HCT116 (cell line): ENCODE measurements around the gene ERP29. TPM values are rescaled to one million over a fixed set of nuclear protein-coding genes. Genes with fewer than 3 reads are reported as not detected.

ENCODE experiments used
- ATAC-seq: fragments of 200-7000 bp; cut with Tn5 transposase; 2 replicates; pipeline ENCODE4 v1.9.1; 2020; ENCODE audit warnings: mild to moderate bottlenecking, moderate library complexity
- BruUV-seq: library from RNA; stranded (reverse); fragments of 400-500 nt; replicated peaks from 2 replicates; lab custom pipeline; 2021; lab: Mats Ljungman, UMichigan
- CTCF ChIA-PET: fragments of 300-600 bp; sonication (Branson Sonifier 250); formaldehyde crosslinking; loops from one replicate; lab custom pipeline; 2021; ENCODE audit warnings: antibody characterized with exemption; lab: Charles Lee
- POLR2A ChIA-PET: fragments of 300-600, 350-600 bp; sonication (Branson Sonifier 250); formaldehyde crosslinking; loops from one replicate; lab custom pipeline; 2021; ENCODE audit warnings: antibody characterized with exemption; lab: Charles Lee
- RAD21 ChIA-PET, 2 experiments: fragments of 300-600 bp; sonication (Branson Sonifier 250); formaldehyde crosslinking; loops; one replicate each; lab custom pipeline; 2023; ENCODE audit warnings: low total read pairs in 2 of 2; ENCODE audit not compliant: uncharacterized antibody in 2 of 2, unreplicated experiment in 2 of 2, low non-redundant PET in 1 of 2; lab: Charles Lee
- DNase-seq: peaks from one replicate; pipeline ENCODE4 v3.0.0-alpha.2; 2010; ENCODE audit warnings: low read depth, low spot score
- H2AFZ ChIP-seq: fragments of 200-600 bp; shearing (Covaris generic), sonication (generic); 2 replicates; pipeline ENCODE4 v1.6.1; 2017; ENCODE audit warnings: low read depth, mixed run types, mixed read lengths, antibody characterized with exemption, low read length; ENCODE audit not compliant: poor library complexity, severe bottlenecking
- H3K27ac ChIP-seq: 2 replicates; pipeline ENCODE4 v1.5.1; 2012; ENCODE audit warnings: low read depth, low read length
- H3K27me3 ChIP-seq: fragments of 200-600 bp; sonication (generic); 2 replicates; pipeline ENCODE4 v1.6.1; 2016; ENCODE audit warnings: mixed run types, low read length, mixed read lengths; ENCODE audit not compliant: insufficient read depth
- H3K36me3 ChIP-seq, 2 experiments: fragments of 200-500 bp in 1 of 2; fragments of 200-600 bp in 1 of 2; sonication (Bioruptor generic) in 1 of 2; sonication (generic) in 1 of 2; 2 replicates each; pipeline versions ENCODE4 v1.5.1 to v1.6.1; 2014 to 2016; ENCODE audit warnings: low read length in 2 of 2, inconsistent platforms in 1 of 2, mixed read lengths in 1 of 2, mixed run types in 1 of 2; ENCODE audit not compliant: insufficient read depth in 2 of 2, control insufficient read depth in 1 of 2
- H3K4me1 ChIP-seq, 2 experiments: fragments of 200-600 bp in 1 of 2; sonication (generic) in 1 of 2; 2 replicates each; pipeline versions ENCODE4 v1.5.1 to v1.6.1; 2012 to 2017; ENCODE audit warnings: low read length in 2 of 2, inconsistent platforms in 1 of 2, mild to moderate bottlenecking in 1 of 2, mixed read lengths in 1 of 2, mixed run types in 1 of 2, moderate library complexity in 1 of 2; ENCODE audit not compliant: insufficient read depth in 2 of 2, control insufficient read depth in 1 of 2
- H3K4me2 ChIP-seq: fragments of 200-600 bp; sonication (generic); 2 replicates; pipeline ENCODE4 v1.6.1; 2017; ENCODE audit warnings: mixed run types, low read length, mixed read lengths
- H3K4me3 ChIP-seq, 2 experiments: fragments of 200-600 bp in 1 of 2; sonication (generic) in 1 of 2; replicated peaks in 1 of 2; 2 replicates each; pipeline ENCODE4 v1.5.1; 2011 to 2016; ENCODE audit warnings: low read length in 2 of 2, control low read depth in 1 of 2, low read depth in 1 of 2, mild to moderate bottlenecking in 1 of 2, mixed read lengths in 1 of 2, mixed run types in 1 of 2
- H3K79me2 ChIP-seq: fragments of 200-600 bp; sonication (generic); 2 replicates; pipeline ENCODE4 v1.6.1; 2017; ENCODE audit warnings: mild to moderate bottlenecking, mixed run types, low read length, moderate library complexity, mixed read lengths; ENCODE audit not compliant: insufficient read depth
- H3K9ac ChIP-seq: fragments of 200-600 bp; sonication (generic); 2 replicates; pipeline ENCODE4 v1.6.1; 2016; ENCODE audit warnings: low read length, mixed read lengths
- H3K9me2 ChIP-seq: fragments of 200-600 bp; sonication (generic), shearing (Covaris generic); 2 replicates; pipeline ENCODE4 v1.6.1; 2017; ENCODE audit warnings: mixed run types, mild to moderate bottlenecking, moderate library complexity; ENCODE audit not compliant: insufficient read depth
- H3K9me3 ChIP-seq, 2 experiments: fragments of 200-500 bp in 1 of 2; fragments of 200-600 bp in 1 of 2; sonication (Bioruptor generic) in 1 of 2; sonication (generic) in 1 of 2; 2 replicates each; pipeline ENCODE4 v1.6.1; 2014 to 2017; ENCODE audit warnings: low read length in 2 of 2, mixed read lengths in 2 of 2, inconsistent platforms in 1 of 2, low read depth in 1 of 2, mild to moderate bottlenecking in 1 of 2, mixed run types in 1 of 2, moderate library complexity in 1 of 2; ENCODE audit not compliant: control insufficient read depth in 1 of 2, insufficient read depth in 1 of 2
- H4K20me1 ChIP-seq: fragments of 200-600 bp; sonication (generic), shearing (Covaris generic); 2 replicates; pipeline ENCODE4 v1.6.1; 2017; ENCODE audit warnings: mixed run types, mild to moderate bottlenecking, moderate library complexity; ENCODE audit not compliant: insufficient read depth
- CEBPB ChIP-seq: IDR thresholded peaks from 2 replicates; pipeline ENCODE4 v1.6.1; 2012; ENCODE audit warnings: low read depth
- EGR1 ChIP-seq: IDR thresholded peaks from 2 replicates; pipeline ENCODE4 v1.6.1; 2012; ENCODE audit warnings: low read depth
- EZH2phosphoT487 ChIP-seq: fragments of 200-600 bp; IDR thresholded peaks from 2 replicates; pipeline ENCODE4 v1.6.1; 2018; ENCODE audit warnings: antibody characterized with exemption, borderline replicate concordance
- SIN3A ChIP-seq: IDR thresholded peaks from 2 replicates; pipeline ENCODE4 v1.6.1; 2012; ENCODE audit warnings: low read depth
- YY1 ChIP-seq: IDR thresholded peaks from 2 replicates; pipeline ENCODE4 v1.6.1; 2011; ENCODE audit warnings: low read length, low read depth, moderate library complexity, mild to moderate bottlenecking; ENCODE audit not compliant: insufficient replicate concordance; ENCODE audit errors: extremely low read depth
- ZFX ChIP-seq: fragments of 450-650 bp; IDR thresholded peaks from 2 replicates; pipeline ENCODE4 v1.6.1; 2017
- intact Hi-C: fragments of 100-400 bp; cut with micrococcal nuclease; formaldehyde crosslinking; loops from 2 replicates; pipeline ENCODE4 v1.10.0; 2022
- total RNA-seq: library from RNA; stranded (reverse); gene quantifications from one replicate; pipeline ENCODE4 v1.2.1, GENCODE V29; 2021; ENCODE audit not compliant: unreplicated experiment
- TF ChIP-seq, protein P1 (sequence below): IDR thresholded peaks from 2 replicates; pipeline ENCODE4 v1.6.1; 2012; ENCODE audit warnings: low read depth
- TF ChIP-seq, protein P2 (sequence below): IDR thresholded peaks from 2 replicates; pipeline ENCODE4 v1.6.1; 2012
- TF ChIP-seq, protein P3 (sequence below), 3 experiments: fragments of 200-600 bp in 1 of 3; sonication (generic) in 1 of 3; IDR thresholded peaks in 2 of 3; conservative IDR thresholded peaks in 1 of 3; 2 replicates each; pipeline ENCODE4 v1.5.1; 2012 to 2017; ENCODE audit warnings: low read depth in 2 of 3, low read length in 2 of 3, antibody characterized with exemption in 1 of 3, borderline replicate concordance in 1 of 3, control low read depth in 1 of 3, mild to moderate bottlenecking in 1 of 3, mixed read lengths in 1 of 3, mixed run types in 1 of 3, moderate library complexity in 1 of 3; ENCODE audit not compliant: insufficient read depth in 1 of 3
- TF ChIP-seq, protein P4 (sequence below): IDR thresholded peaks from 2 replicates; pipeline ENCODE4 v1.6.1; 2012
- TF ChIP-seq, protein P5 (sequence below): IDR thresholded peaks from 2 replicates; pipeline ENCODE4 v1.6.1; 2011; ENCODE audit warnings: mild to moderate bottlenecking, low read length, moderate library complexity; ENCODE audit not compliant: insufficient replicate concordance; ENCODE audit errors: extremely low read depth

Gene ERP29
- total RNA-seq, 1 experiment from 2014 or later, result 130 TPM

DNA sequence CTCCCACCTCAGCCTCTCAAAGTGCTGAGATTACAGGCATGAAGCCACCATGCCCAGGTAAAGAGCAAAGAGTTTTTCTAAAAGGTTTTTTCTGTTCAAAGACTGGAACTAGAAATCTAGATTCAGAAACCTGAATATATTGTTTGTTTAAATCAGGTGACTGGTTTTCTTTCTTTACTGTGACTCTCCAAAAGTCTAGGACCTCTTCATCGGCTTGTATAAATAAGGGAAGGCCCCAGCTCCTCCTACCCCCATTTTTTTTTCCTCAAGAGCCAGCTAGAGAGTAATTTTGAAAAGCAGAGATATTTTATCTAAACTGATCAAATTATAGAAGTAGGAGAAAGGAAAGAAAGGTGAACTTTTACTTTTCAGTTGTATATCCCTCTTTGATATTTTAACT, 48.3 kb upstream of the ERP29 start (continued):
- TF ChIP-seq, protein P1, sequence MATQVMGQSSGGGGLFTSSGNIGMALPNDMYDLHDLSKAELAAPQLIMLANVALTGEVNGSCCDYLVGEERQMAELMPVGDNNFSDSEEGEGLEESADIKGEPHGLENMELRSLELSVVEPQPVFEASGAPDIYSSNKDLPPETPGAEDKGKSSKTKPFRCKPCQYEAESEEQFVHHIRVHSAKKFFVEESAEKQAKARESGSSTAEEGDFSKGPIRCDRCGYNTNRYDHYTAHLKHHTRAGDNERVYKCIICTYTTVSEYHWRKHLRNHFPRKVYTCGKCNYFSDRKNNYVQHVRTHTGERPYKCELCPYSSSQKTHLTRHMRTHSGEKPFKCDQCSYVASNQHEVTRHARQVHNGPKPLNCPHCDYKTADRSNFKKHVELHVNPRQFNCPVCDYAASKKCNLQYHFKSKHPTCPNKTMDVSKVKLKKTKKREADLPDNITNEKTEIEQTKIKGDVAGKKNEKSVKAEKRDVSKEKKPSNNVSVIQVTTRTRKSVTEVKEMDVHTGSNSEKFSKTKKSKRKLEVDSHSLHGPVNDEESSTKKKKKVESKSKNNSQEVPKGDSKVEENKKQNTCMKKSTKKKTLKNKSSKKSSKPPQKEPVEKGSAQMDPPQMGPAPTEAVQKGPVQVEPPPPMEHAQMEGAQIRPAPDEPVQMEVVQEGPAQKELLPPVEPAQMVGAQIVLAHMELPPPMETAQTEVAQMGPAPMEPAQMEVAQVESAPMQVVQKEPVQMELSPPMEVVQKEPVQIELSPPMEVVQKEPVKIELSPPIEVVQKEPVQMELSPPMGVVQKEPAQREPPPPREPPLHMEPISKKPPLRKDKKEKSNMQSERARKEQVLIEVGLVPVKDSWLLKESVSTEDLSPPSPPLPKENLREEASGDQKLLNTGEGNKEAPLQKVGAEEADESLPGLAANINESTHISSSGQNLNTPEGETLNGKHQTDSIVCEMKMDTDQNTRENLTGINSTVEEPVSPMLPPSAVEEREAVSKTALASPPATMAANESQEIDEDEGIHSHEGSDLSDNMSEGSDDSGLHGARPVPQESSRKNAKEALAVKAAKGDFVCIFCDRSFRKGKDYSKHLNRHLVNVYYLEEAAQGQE, result no peak
- TF ChIP-seq CEBPB, result no peak
- TF ChIP-seq, protein P2, sequence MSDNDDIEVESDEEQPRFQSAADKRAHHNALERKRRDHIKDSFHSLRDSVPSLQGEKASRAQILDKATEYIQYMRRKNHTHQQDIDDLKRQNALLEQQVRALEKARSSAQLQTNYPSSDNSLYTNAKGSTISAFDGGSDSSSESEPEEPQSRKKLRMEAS, result no peak

DNA sequence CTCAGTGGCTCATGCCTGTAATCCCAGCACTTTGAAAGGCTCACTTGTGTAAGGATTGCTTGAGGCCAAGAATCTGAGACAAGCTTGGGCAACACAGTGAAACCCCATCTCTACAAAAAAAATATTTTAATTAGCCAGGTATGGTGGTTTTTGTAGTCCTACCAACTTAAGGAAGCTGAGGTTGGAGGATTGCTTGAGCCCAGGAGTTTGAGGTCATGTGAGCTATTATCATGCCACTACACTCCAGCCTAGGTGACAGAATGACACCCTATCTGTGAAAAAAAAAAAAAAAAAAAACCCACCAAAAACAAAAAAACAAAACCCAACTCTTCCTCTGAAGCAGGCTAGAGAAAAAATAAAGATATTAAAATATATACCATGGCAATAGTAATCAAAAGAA, 41.4 kb upstream of the ERP29 start:
- no peak overlapping the region for H3K9ac ChIP-seq
- ATAC-seq (no peak), DNase-seq (no peak)
- ChIA-PET POLR2A (no interaction called here), RAD21 (no interaction called here), CTCF (interaction anchor here (0.7 kb wide), 1 partner anchor 42 kb away, joined by 3 read pairs; no protein-coding TSS in a partner anchor)
- H4K20me1 ChIP-seq, result no peaks in the 10 kb centered on the region
- H3K9me3 ChIP-seq, result no peaks in the 10 kb centered on the region; a peak in 1 of 4 replicates
- no peaks in the 10 kb centered on the region for H3K36me3 ChIP-seq
- H3K27me3 ChIP-seq, result no peaks in the 10 kb centered on the region
- no peak overlapping the region for H3K4me3 ChIP-seq
- no peak overlapping the region for H2AFZ ChIP-seq
- no peak overlapping the region for H3K27ac ChIP-seq
- H3K4me1 ChIP-seq, result no peaks in the 10 kb centered on the region
- intact Hi-C loops, result no loop called here
- no peaks in the 10 kb centered on the region for H3K9me2 ChIP-seq
- no TSS peak for BruUV-seq
- H3K79me2 ChIP-seq, result no peaks in the 10 kb centered on the region
- H3K4me2 ChIP-seq, result no peak overlapping the region
- no peak for TF ChIP-seq CEBPB
- TF ChIP-seq, protein P1, result no peak
- TF ChIP-seq, protein P3, sequence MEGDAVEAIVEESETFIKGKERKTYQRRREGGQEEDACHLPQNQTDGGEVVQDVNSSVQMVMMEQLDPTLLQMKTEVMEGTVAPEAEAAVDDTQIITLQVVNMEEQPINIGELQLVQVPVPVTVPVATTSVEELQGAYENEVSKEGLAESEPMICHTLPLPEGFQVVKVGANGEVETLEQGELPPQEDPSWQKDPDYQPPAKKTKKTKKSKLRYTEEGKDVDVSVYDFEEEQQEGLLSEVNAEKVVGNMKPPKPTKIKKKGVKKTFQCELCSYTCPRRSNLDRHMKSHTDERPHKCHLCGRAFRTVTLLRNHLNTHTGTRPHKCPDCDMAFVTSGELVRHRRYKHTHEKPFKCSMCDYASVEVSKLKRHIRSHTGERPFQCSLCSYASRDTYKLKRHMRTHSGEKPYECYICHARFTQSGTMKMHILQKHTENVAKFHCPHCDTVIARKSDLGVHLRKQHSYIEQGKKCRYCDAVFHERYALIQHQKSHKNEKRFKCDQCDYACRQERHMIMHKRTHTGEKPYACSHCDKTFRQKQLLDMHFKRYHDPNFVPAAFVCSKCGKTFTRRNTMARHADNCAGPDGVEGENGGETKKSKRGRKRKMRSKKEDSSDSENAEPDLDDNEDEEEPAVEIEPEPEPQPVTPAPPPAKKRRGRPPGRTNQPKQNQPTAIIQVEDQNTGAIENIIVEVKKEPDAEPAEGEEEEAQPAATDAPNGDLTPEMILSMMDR (IDR thresholded peaks at IDR 0.05 in 2 of 3, conservative IDR thresholded peaks at IDR 0.05 in 1 of 3; ENCODE audit: borderline replicate concordance in 1 of 3, insufficient read depth in 1 of 3, low read depth in 2 of 3, low read length in 2 of 3), result no peak
- no peak for TF ChIP-seq YY1
- TF ChIP-seq, protein P4, sequence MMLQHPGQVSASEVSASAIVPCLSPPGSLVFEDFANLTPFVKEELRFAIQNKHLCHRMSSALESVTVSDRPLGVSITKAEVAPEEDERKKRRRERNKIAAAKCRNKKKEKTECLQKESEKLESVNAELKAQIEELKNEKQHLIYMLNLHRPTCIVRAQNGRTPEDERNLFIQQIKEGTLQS, result no peak
- no peak for TF ChIP-seq SIN3A
- TF ChIP-seq EZH2phosphoT487, result no peak
- TF ChIP-seq, protein P2, result no peak
- TF ChIP-seq, protein P5, sequence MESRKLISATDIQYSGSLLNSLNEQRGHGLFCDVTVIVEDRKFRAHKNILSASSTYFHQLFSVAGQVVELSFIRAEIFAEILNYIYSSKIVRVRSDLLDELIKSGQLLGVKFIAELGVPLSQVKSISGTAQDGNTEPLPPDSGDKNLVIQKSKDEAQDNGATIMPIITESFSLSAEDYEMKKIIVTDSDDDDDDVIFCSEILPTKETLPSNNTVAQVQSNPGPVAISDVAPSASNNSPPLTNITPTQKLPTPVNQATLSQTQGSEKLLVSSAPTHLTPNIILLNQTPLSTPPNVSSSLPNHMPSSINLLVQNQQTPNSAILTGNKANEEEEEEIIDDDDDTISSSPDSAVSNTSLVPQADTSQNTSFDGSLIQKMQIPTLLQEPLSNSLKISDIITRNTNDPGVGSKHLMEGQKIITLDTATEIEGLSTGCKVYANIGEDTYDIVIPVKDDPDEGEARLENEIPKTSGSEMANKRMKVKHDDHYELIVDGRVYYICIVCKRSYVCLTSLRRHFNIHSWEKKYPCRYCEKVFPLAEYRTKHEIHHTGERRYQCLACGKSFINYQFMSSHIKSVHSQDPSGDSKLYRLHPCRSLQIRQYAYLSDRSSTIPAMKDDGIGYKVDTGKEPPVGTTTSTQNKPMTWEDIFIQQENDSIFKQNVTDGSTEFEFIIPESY, result no peak
- TF ChIP-seq ZFX, result no peak
- no peak for TF ChIP-seq EGR1
